Measurements from ENCODE around the gene NEK2. TPM values are rescaled to one million over a fixed set of nuclear protein-coding genes. Genes with fewer than 3 reads are reported as not detected.
A peak's percentile ranks its signal among the peaks of the same experiment; 100 is the strongest.
"Not testable (repeated sequence)": the region's sequence is repeated elsewhere in the genome, so short reads cannot be mapped to it uniquely, and the experiment has no call there.

Gene NEK2
- polyA plus RNA-seq, 10 donors: 3.9 to 9.9 (median 7.2) TPM

- DNase-seq: peak in 2 of 3 donors; percentile 29 to 75
Observed at GRCh38 chr1:211632808-211633523, 42.5 kb downstream of the NEK2 start.

GRCh38 chr1:211632117-211632807 is 43.2 kb downstream of the NEK2 start:
- no peak for DNase-seq

- no peak for DNase-seq
Observed at GRCh38 chr1:211631168-211631567, 44.3 kb downstream of the NEK2 start.

- peak in 1 of 3 donors; percentile 22 for DNase-seq
Observed at GRCh38 chr1:211630236-211631081, 45.0 kb downstream of the NEK2 start.

- peak in 2 of 3 donors; percentile 56 to 57 for DNase-seq
Observed at GRCh38 chr1:211628417-211628816, 47.0 kb downstream of the NEK2 start.

- DNase-seq: peak in 1 of 3 donors; percentile 49
Observed at GRCh38 chr1:211627259-211627658, 48.2 kb downstream of the NEK2 start.

GRCh38 chr1:211625866-211626265 is 49.6 kb downstream of the NEK2 start:
- not testable (repeated sequence) for DNase-seq

- peak in 1 of 3 donors; percentile 26 for DNase-seq
Observed at GRCh38 chr1:211625040-211625439, 50.4 kb downstream of the NEK2 start.

GRCh38 chr1:211623515-211623914 is 51.9 kb downstream of the NEK2 start:
- no peak for DNase-seq

- no peak for DNase-seq
Observed at GRCh38 chr1:211621447-211622198, 53.8 kb downstream of the NEK2 start.

- DNase-seq: no peak
Observed at GRCh38 chr1:211620097-211620496, 55.3 kb downstream of the NEK2 start.

- DNase-seq: no peak
Observed at GRCh38 chr1:211619033-211619996, 56.1 kb downstream of the NEK2 start.

- DNase-seq: no peak
Observed at GRCh38 chr1:211616965-211617297, 58.5 kb downstream of the NEK2 start.

- peak in 2 of 3 donors; percentile 59 to 77 for DNase-seq
Observed at GRCh38 chr1:211616231-211616964, 59.0 kb downstream of the NEK2 start.

GRCh38 chr1:211614615-211615014 is 60.8 kb downstream of the NEK2 start:
- DNase-seq: no peak

- DNase-seq: no peak
Observed at GRCh38 chr1:211613951-211614350, 61.5 kb downstream of the NEK2 start.

- peak; percentile 57 to 87 (median 78) for DNase-seq
Observed at GRCh38 chr1:211613108-211613947, 62.1 kb downstream of the NEK2 start.

- no peak for DNase-seq
Observed at GRCh38 chr1:211612786-211613107, 62.7 kb downstream of the NEK2 start.
